Lower lobe of right lung (tissue), 2 donors: ENCODE results near the gene GUCY2F. TPM values are rescaled to one million over a fixed set of nuclear protein-coding genes. Genes with fewer than 3 reads are reported as not detected.

Source experiments
- ATAC-seq, 2 donors: fragments of 200-7000 bp; cut with Tn5 transposase; one replicate each; pipeline ENCODE4 v1.9.1; 2020 to 2022; ENCODE audit warnings: mild to moderate bottlenecking in 2 of 2, moderate library complexity in 2 of 2
- DNase-seq: peaks from one replicate; pipeline ENCODE4 v3.0.0-alpha.2; 2020
- H3K27ac ChIP-seq: fragments of 200-600 bp; one replicate; pipeline ENCODE4 v1.8.0; 2022
- H3K27me3 ChIP-seq: fragments of 200-600 bp; one replicate; pipeline ENCODE4 v1.8.0; 2022; ENCODE audit warnings: low read depth
- H3K36me3 ChIP-seq: fragments of 200-600 bp; one replicate; pipeline ENCODE4 v1.8.0; 2022; ENCODE audit warnings: mild to moderate bottlenecking
- H3K4me1 ChIP-seq: fragments of 200-600 bp; one replicate; pipeline ENCODE4 v1.8.0; 2022
- H3K4me3 ChIP-seq: fragments of 200-600 bp; one replicate; pipeline ENCODE4 v1.8.0; 2022; ENCODE audit warnings: mild to moderate bottlenecking
- H3K9me3 ChIP-seq: fragments of 200-600 bp; one replicate; pipeline ENCODE4 v1.8.0; 2022
- CTCF ChIP-seq: fragments of 200-600 bp; IDR thresholded peaks from one replicate; pipeline ENCODE4 v1.8.0; 2022; ENCODE audit warnings: antibody characterized with exemption, mild to moderate bottlenecking
- intact Hi-C: fragments of 100-400 bp; cut with DNase I; formaldehyde crosslinking; loops from one replicate; pipeline ENCODE4 v1.11.0; 2022
- total RNA-seq: library from RNA; stranded (reverse); fragmentation: NEBNext Ultra II Directional; extraction: Animal tissue kit (Norgen Biotek cat#: 25700); gene quantifications from one replicate; pipeline ENCODE4 v1.2.1, GENCODE V29; 2021
- donor health status: DM: no; HTN: yes; CAD: no; lungs with severe emphysema.

Gene GUCY2F
- total RNA-seq, 1 donor from 2014 or later = 0.18 TPM

- Histone ChIP-seq H3K4me1 (no peaks in the 10 kb centered on the region), H3K36me3 (no peaks in the 10 kb centered on the region), H3K4me3 (no peak overlapping the region), H3K27ac (no peak overlapping the region), H3K27me3 (no peaks in the 10 kb centered on the region), H3K9me3 (no peaks in the 10 kb centered on the region)
- no peak for ATAC-seq
- no peak for DNase-seq
- intact Hi-C loops = no loop called here
- TF ChIP-seq CTCF = no peak
These were observed 137.8 kb downstream of the GUCY2F start for GRCh38 chrX:109344101-109344500.

GRCh38 chrX:109343671-109344070 lies 138.2 kb downstream of the GUCY2F start:
- Histone ChIP-seq H3K27me3 (no peaks in the 10 kb centered on the region), H3K36me3 (no peaks in the 10 kb centered on the region), H3K4me3 (no peak overlapping the region), H3K9me3 (no peaks in the 10 kb centered on the region), H3K4me1 (no peaks in the 10 kb centered on the region), H3K27ac (no peak overlapping the region)
- intact Hi-C loops = no loop called here
- TF ChIP-seq CTCF = no peak
- no peak for DNase-seq
- no peak for ATAC-seq

- Histone ChIP-seq H3K27ac (no peak overlapping the region), H3K4me3 (no peak overlapping the region), H3K27me3 (no peaks in the 10 kb centered on the region), H3K4me1 (no peaks in the 10 kb centered on the region), H3K9me3 (no peaks in the 10 kb centered on the region), H3K36me3 (no peaks in the 10 kb centered on the region)
- intact Hi-C loops = no loop called here
- TF ChIP-seq CTCF = no peak
- ATAC-seq = no peak
- no peak for DNase-seq
These were observed 145.7 kb downstream of the GUCY2F start for GRCh38 chrX:109336141-109336540.

- ATAC-seq = no peak
- intact Hi-C loops = no loop called here
These were observed 154.6 kb downstream of the GUCY2F start for GRCh38 chrX:109327251-109327650.

More at GRCh38 chrX:109327251-109327650, 154.6 kb downstream of the GUCY2F start:
- H3K27ac ChIP-seq = no peak overlapping the region
- no peak for TF ChIP-seq CTCF
- no peak for DNase-seq
- no peaks in the 10 kb centered on the region for H3K27me3 ChIP-seq
- no peaks in the 10 kb centered on the region for H3K4me1 ChIP-seq
- no peaks in the 10 kb centered on the region for H3K9me3 ChIP-seq
- H3K4me3 ChIP-seq = no peak overlapping the region
- no peaks in the 10 kb centered on the region for H3K36me3 ChIP-seq

Other genes with a start within 250 kb of the GUCY2F start
- gene NXT2, start 54.8 kb upstream of the GUCY2F start, total RNA-seq = 12.3 TPM
- gene KCNE5, start 143.1 kb upstream of the GUCY2F start, total RNA-seq = not detected